Measurements from ENCODE around the gene USP38. TPM values are rescaled to one million over a fixed set of nuclear protein-coding genes. Genes with fewer than 3 reads are reported as not detected.
"Not testable (repeated sequence)": the region's sequence is repeated elsewhere in the genome, so short reads cannot be mapped to it uniquely, and the experiment has no call there.

The USP38 gene
- total and polyA plus RNA-seq, 2 of the 4 experiments (the other 2 are of a cell fraction), result 5.5 to 17.0 TPM

DNA sequence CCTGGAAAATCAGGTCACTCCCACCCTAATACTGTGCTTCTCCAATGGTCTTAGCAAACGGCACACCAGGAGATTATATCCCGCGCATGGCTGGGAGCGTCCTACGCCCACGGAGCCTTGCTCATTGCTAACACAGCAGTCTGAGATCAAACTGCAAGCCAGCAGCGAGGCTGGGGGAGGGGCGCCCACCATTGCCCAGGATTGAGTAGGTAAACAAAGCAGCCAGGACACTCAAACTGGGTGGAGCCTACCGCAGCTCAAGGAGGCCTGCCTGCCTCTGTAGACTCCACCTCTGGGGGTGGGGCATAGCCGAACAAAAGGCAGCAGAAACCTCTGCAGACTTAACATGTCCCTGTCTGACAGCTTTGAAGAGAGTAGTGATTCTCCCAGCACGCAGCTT lies 18.0 kb upstream of the USP38 start:
- intact Hi-C loops (cut with micrococcal nuclease); H3K23ac ChIP-seq (ENCODE audit: low read depth, low read length); DNase-seq; H4K91ac ChIP-seq (ENCODE audit: insufficient read depth, low read depth, low read length); H3K79me1 ChIP-seq (ENCODE audit: low read depth in 1 of 2, low read length in 2 of 2); dilution Hi-C loops (cut with HindIII; ENCODE audit: low sequenced_read_pairs, unreplicated experiment); H2AK9ac ChIP-seq (replicated peaks; ENCODE audit: low read depth, low read length, poor library complexity); H3K9me3 ChIP-seq (ENCODE audit: control insufficient read depth, insufficient read depth, low read length); H3K4ac ChIP-seq (ENCODE audit: low read depth, low read length); H4K5ac ChIP-seq (ENCODE audit: low read depth, low read length); CTCF ChIA-PET; H3K9ac ChIP-seq (ENCODE audit: low read depth, low read length); H3K4me1 ChIP-seq (ENCODE audit: control insufficient read depth, insufficient read depth, low read length); H3K56ac ChIP-seq (ENCODE audit: extremely low read depth, insufficient read depth, low read length); POLR2A ChIA-PET (ENCODE audit: unreplicated experiment); H3K14ac ChIP-seq (replicated peaks; ENCODE audit: low read depth, low read length); H3K18ac ChIP-seq (ENCODE audit: low read depth, low read length); H3K4me2 ChIP-seq (ENCODE audit: low read depth, low read length); BruUV-seq (replicated peaks); in situ Hi-C loops (cut with MboI; ENCODE audit: low sequenced_read_pairs); H2BK20ac ChIP-seq (ENCODE audit: low read depth, low read length); H3K27me3 ChIP-seq (ENCODE audit: control insufficient read depth, insufficient read depth, low read length); H4K8ac ChIP-seq (ENCODE audit: low read depth in 2 of 2, low read length in 2 of 2); ATAC-seq (ENCODE audit: low read depth); H3K4me3 ChIP-seq (ENCODE audit: insufficient read depth, low read depth, low read length); H2BK15ac ChIP-seq (ENCODE audit: low read depth, low read length); H2AFZ ChIP-seq (replicated peaks; ENCODE audit: low read length, poor library complexity); H2BK120ac ChIP-seq (ENCODE audit: low read depth, low read length); H3K36me3 ChIP-seq (ENCODE audit: control insufficient read depth, insufficient read depth, low read length); H4K20me1 ChIP-seq (ENCODE audit: insufficient read depth, low read length); H3K9me1 ChIP-seq (ENCODE audit: insufficient read depth, low read length); H3K27ac ChIP-seq (ENCODE audit: insufficient read depth, low read length); H2BK5ac ChIP-seq (ENCODE audit: low read depth, low read length, poor library complexity, severe bottlenecking); H2AK5ac ChIP-seq (ENCODE audit: low read depth, low read length): not testable (repeated sequence)
- WGBS, 2 experiments (ENCODE audit: extremely low coverage in 2 of 2, insufficient read length in 1 of 2), result 83% methylated on average over 2 of the region's 11 CpGs; no CpG with 5 or more reads in 1 of the 2 experiments

All from IMR-90 (cell line).